ENCODE measurements around the gene PTPN3.

The PTPN3 gene

GRCh38 chr9:109421026-109421970, 76.8 kb downstream of the PTPN3 start:
- no peak for DNase-seq (ENCODE audit: low spot score)

GRCh38 chr9:109419531-109419930, 78.6 kb downstream of the PTPN3 start:
- DNase-seq (ENCODE audit: low spot score) = no peak

GRCh38 chr9:109418827-109419226, 79.3 kb downstream of the PTPN3 start:
- no peak for DNase-seq (ENCODE audit: low spot score)

DNA sequence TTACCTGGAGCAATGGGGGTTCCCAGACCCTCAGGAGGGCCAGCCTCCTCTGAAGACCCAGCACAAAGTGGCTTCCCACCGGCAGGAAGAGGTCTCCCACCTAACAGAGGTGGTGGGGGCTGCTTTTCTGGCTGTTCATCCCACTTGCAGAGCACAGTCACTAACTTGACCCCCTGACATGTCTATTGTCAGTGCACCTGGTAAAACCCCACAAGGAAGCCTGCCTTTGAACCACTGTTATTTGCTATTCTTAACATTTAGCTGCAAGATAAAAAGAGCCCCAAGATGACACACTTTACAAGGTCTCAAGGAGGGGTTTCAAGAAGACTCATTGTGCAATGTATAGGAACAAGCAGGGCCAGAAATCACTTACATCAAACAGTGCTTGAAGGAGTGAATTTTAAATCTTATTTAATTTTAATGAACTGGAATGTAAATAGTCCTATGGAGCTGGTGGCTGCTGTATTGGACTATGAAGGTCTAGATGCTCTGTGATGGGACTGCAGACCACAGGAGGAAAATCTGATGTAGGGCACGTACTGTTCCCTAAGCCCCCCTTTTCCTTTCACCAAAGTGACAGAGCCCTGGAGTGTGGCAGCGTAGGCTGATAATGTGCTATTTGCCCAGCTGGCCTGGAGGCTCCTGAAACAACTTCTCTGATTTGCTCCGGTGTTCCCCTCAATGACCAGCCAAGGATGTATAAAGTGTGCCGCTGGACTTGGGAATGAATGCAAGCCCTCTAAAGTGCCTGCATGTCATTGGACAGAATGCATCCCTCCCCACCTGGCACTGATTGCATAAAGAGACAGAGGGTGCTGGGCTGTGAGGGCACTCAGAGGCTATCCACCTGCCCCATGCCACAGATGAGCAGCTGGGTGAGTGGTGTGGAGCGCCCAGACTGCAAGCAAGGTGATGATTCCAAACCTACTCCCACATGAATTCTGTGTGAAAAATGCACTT, 80.2 kb downstream of the PTPN3 start:
- no peak for DNase-seq (ENCODE audit: low spot score)

DNA sequence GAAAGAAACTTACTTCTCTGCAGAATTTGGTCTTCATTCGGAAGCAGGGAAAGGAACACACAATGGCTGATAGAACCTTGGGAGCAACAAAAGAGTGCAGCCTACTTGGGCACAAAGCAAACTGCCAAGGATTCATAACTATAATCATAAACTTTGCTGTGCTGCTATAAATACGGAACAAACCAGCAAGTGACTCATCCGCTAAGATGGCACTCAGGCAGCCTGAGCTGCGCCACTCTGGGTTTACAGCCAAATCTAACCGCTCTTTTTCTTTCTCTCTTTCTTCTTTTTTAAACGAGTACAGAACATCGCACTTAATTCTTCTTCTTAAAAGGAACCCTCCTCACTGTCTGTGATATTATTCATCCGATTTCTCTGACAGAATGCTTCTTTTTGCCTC, 81.1 kb downstream of the PTPN3 start:
- DNase-seq (ENCODE audit: low spot score) = no peak

DNA sequence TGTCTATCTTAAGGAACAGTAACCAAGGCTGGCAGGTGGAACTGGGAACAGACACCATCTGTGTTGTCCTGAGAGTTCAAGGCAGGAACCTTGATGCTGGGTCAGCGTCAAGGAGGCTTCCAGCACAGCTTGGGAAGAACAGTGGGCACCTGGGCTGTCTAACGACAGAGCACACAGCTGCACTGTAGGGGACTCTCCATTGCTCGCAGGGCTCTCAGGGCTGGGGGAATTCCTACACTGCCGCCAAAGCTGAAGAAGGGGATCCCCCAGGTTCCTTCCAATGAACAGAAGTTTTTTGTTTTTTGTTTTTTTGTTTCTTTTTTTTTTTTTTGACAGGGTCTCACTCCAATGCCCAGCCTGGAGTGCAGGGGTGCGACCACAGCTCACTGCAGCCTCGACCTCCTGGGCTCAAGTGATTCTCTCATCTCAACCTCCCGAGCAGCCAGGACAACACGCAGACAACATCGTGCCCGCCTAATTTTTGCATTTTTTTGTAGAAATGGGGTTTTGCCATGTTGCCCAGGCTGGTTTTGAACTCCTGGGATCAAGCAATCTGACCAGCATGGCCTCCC, 81.9 kb downstream of the PTPN3 start:
- no peak for DNase-seq (ENCODE audit: low spot score)

DNA sequence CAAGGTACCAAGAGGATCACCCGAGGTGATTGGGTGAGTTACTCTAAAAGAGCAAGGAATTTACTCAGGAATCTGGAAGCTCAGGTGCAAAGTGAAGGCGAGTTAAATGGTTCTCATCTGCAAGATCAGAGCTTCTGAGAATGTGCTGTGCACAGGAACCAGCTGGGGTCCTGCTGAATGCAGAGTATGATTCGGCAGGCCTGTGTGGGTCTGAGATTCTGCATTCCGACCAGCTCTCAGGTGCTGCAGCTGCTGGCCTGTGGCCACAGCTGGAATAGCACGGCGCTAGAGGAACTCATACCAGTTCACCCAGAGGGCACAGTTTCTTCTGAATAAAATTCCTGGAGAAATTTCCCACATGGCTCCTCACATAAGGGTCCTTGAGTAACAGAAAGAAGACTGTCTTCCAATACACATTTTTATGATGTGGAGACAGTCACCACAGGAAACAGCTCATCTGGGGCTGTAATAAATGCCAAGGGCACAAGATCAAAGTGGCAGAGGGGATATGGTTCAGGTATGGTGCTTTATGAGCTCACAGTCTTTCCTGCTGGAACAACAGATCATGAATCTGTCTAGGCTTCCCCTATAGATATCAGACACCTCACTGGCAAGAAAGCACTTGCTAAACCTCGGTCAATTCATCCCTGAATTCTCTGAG, 83.9 kb downstream of the PTPN3 start:
- no peak for DNase-seq (ENCODE audit: low spot score)

- no peak for DNase-seq (ENCODE audit: low spot score)
These were observed 86.2 kb downstream of the PTPN3 start for GRCh38 chr9:109411798-109412352.

DNA sequence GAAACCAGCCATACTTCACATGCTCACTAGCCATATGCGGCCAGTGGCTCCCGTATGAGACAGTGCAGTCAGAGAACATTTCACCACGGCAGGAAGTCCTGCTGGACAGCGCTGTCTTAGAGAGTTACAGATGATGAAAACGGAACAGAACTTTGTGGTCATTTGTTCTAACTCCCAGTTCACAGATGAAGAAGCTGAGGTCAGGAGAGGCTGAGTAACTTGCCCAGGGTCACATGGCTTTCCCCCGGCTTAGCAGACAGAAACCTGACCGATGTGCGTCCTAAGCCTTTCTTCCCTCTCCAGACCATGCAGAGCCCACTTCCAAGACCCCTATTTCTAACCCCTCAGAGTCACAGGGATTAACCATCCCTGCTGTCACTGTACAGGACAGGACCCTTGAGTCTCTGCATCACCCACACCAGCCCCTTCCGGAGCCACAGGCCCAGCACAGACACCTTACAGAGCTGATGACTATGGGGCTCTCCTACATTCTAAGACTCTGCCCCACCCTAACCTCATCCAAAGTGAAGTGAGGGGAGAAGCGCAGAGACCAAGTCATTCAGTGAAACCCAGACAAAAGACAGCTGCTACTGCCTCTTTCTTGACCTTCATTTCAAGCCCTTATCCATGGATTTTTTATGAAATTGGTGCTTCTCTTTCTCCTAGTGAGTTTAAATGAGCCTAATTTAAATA, 86.9 kb downstream of the PTPN3 start:
- DNase-seq (ENCODE audit: low spot score) = no peak

DNA sequence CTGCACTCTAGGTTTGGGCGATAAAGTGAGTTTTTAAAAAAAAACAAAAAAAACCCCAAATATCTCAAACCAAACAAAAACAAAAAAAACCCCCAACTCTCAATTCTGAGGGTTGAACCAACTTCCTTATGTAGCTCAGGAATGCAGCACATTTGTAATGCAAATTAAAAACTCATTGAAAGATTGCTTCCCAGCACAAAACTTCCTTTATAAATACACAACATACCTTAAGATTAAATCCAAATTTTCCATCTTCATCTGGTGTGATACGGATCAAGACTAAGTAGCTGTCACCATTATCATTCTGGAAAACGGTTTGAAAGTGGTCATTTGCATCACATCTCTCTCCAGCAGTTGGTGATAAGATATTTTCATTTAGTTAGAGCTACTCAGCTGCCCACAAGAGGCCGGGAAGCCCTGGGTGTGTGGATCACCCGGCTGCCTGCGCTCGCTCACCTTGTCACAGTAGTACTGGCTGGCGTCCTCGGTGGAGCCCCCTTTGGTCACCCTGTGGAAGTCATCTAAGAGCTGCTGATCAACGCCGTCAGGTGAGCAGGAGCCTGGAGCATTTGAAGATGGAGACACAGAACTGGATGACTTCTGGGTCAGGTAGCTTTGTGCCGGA, 88.2 kb downstream of the PTPN3 start:
- peak; percentile 67 for DNase-seq (ENCODE audit: low spot score)

DNA sequence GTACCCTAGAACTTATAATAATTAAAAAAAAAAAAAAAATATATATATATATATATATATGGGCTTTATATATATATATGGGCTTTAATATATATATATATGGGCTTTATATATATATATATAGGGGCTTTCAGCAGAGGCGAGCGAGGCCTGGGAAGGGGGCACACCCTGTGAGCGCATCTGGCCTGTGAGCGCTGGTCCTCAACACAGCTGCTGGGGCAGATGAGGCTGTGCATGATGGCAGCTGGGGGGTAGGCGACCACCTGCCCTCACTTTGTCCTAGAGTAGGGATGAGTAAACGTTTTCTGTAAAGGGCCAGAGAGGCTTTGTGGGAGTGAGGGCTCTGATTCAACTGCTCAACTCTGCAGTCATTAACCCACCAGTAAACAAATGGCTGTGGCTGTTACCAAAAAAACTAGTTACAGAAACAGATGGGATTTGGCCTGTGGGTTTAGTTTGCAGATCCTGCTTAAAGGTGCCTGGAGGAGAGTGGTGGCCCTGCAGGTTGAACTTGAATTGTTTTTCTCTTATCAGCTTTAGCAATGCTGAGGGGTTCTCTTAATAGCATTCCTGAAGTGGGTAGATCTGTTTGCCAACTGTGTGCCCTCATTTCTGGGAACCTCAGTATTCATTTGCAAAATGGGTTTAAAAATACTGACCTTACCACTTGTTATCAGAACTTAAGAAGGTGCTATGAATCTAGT, 89.2 kb downstream of the PTPN3 start:
- no peak for DNase-seq (ENCODE audit: low spot score)

GRCh38 chr9:109403766-109404320, 94.3 kb downstream of the PTPN3 start:
- DNase-seq (ENCODE audit: low spot score) = no peak

DNA sequence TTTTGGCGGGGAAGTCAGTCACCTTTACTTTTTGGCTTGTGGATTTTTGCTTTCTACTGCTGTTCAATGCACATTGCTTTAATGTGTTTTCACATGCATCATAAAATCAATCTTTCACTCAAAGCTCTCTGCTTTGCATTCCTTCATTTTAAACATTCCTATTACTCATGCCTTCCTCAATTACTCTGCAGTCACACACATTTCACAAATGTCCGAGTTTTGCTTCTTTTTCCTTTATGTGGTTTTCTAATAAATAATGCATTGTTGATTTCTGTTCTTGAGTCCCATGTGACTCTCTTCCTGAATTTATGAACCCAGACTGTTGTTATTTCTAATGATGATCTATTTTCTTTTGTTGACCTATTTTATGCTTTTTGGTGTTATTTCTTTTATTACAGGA, 95.0 kb downstream of the PTPN3 start:
- no peak for DNase-seq (ENCODE audit: low spot score)

GRCh38 chr9:109401990-109402318, 96.2 kb downstream of the PTPN3 start:
- DNase-seq (ENCODE audit: low spot score) = no peak

- DNase-seq (ENCODE audit: low spot score) = peak; percentile 86
These were observed 96.7 kb downstream of the PTPN3 start for GRCh38 chr9:109401169-109401989.

GRCh38 chr9:109399258-109399767, 98.8 kb downstream of the PTPN3 start:
- DNase-seq (ENCODE audit: low spot score) = no peak

DNA sequence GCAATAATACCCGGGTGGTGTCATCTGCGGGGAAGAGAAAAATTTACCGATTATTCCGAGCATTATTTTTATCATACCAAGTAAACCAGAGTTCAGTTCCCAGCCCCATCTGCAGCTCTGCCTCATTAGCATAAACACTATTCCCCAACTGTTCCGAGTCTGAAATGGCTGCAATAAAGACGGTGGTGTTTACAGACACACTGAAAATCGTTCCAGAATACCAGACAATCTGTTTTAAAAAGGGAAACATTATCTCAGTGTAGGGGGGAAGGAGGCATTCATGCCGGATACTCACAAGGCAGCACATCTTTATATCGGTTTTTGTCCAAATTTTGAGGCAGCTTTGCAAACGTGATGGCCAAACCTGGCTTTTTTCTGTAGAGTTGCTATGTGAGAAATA, 106.9 kb downstream of the PTPN3 start:
- no peak for DNase-seq (ENCODE audit: low spot score)

GRCh38 chr9:109387856-109388255, 110.3 kb downstream of the PTPN3 start:
- DNase-seq (ENCODE audit: low spot score) = no peak

- DNase-seq (ENCODE audit: low spot score) = no peak
These were observed 110.9 kb downstream of the PTPN3 start for GRCh38 chr9:109387206-109387605.

All from ecto neural progenitor cell (in vitro differentiated cells).